ENCODE data around the gene FGFR3.
A peak's percentile ranks its signal among the peaks of the same experiment; 100 is the strongest.

DNA sequence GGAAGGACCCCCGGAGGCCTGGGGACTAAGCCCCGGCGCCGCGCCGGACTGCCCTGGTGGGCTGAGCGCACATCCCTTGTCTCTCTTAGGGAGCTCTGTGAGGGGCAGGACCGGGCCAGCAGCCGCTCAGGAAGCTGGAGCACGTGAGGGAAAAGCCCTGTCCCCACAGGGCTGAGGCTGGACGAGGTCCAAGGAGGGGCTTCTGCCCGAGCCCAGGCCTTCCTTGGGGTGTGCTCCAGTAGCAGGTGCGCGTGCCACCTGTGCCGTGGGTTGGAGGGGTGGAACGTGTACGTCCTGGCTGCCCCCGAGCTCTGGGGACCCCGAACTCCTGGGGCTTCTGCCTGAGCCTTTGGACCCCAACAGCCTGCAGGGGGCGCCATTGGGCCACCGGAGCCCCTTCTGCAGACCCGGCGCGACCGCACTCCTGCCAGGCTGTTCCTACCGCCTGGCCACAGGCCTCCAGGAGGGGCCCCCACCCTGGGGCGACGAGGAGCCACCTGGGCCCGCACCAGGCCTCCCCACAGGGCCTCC is 44.6 kb upstream of the FGFR3 start:
- TF ChIP-seq, protein P1, sequence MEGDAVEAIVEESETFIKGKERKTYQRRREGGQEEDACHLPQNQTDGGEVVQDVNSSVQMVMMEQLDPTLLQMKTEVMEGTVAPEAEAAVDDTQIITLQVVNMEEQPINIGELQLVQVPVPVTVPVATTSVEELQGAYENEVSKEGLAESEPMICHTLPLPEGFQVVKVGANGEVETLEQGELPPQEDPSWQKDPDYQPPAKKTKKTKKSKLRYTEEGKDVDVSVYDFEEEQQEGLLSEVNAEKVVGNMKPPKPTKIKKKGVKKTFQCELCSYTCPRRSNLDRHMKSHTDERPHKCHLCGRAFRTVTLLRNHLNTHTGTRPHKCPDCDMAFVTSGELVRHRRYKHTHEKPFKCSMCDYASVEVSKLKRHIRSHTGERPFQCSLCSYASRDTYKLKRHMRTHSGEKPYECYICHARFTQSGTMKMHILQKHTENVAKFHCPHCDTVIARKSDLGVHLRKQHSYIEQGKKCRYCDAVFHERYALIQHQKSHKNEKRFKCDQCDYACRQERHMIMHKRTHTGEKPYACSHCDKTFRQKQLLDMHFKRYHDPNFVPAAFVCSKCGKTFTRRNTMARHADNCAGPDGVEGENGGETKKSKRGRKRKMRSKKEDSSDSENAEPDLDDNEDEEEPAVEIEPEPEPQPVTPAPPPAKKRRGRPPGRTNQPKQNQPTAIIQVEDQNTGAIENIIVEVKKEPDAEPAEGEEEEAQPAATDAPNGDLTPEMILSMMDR (IDR thresholded peaks at IDR 0.05; ENCODE audit: control extremely low read depth in 1 of 3, insufficient read depth in 1 of 3, low read depth in 1 of 3, low read length in 3 of 3) = peak in 2 of 3 experiments; percentile 82 to 96; a peak in 3 of 4 replicates
- TF ChIP-seq POLR2A (IDR thresholded peaks at IDR 0.05; ENCODE audit: control extremely low read depth in 1 of 2, low read depth in 2 of 2, low read length in 2 of 2) = no peak
- no peak for TF ChIP-seq ZNF274 (IDR thresholded peaks at IDR 0.05; ENCODE audit: borderline replicate concordance, extremely low read depth, low read length)
- TF ChIP-seq HDAC2 (IDR thresholded peaks at IDR 0.05; ENCODE audit: borderline replicate concordance in 1 of 2, low read depth in 2 of 2, low read length in 2 of 2) = 0 out of 4 replicates have a peak, but pooled peaks of 1 of the 2 experiments have one; percentile 55
- TF ChIP-seq FOSL1 (IDR thresholded peaks at IDR 0.05; ENCODE audit: insufficient read depth, low read depth, low read length) = no peak
- TF ChIP-seq YY1 (IDR thresholded peaks at IDR 0.05; ENCODE audit: low read depth, low read length) = no peak
- no peak for TF ChIP-seq TAF1 (IDR thresholded peaks at IDR 0.05; ENCODE audit: low read depth, low read length)
- TF ChIP-seq CBX5 (IDR thresholded peaks at IDR 0.05; ENCODE audit: low read depth, low read length) = no peak
- no peak for TF ChIP-seq CHD2 (IDR thresholded peaks at IDR 0.05; ENCODE audit: low read length)
- TF ChIP-seq EP300 (IDR thresholded peaks at IDR 0.05; ENCODE audit: borderline replicate concordance in 1 of 2, low read depth in 2 of 2, low read length in 2 of 2) = no peak

Data from H1 (cell line).